Stimulated activated CD8-positive, alpha-beta memory T cell treated with anti-CD3 and anti-CD28 coated beads, Interleukin-15, amount 100 ng/mL, for 4 hours (primary cell): Measurements from ENCODE around the gene GALNT2.

ENCODE experiments used
- DNase-seq, 2 donors: peaks; one replicate each; pipeline ENCODE4 v3.0.0-alpha.2; 2020; ENCODE audit warnings: low read depth in 2 of 2

Gene GALNT2

DNA sequence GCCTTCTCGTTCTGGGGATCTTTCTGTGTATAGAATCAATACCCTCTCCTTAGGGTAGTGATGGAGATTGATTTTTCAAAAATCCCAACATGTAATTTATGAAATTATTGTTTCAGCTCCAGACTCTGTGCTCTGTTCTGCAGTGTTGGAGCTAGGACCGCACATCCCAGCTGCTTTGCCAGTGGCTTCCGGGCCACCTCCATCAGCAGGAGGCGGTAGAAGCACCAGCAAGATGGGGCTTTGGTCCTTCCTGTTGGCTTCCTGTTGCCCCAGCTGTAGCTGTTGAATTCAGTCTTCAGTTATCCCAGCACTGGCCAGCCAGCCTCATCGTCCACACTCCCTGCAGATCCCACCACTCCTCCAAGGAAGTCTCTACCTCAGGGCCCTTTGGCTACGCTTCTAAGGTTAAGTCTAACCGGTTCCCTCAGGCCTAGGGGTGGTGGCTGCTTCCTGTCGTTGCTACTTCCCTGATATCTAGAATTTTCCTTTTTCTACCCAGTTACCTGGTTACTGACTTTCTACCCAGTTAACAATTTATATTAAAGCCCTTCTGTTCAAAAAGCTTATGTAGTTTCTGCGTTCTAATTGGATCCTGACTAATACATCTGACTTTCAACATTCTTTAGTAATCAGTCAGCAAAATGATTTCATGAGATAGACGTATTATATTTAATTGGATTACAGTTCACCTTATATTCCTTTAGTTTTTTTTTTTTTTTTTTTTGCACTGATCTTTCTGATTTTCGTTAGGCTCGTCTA is 24.6 kb downstream of the GALNT2 start:
- DNase-seq = no peak

DNA sequence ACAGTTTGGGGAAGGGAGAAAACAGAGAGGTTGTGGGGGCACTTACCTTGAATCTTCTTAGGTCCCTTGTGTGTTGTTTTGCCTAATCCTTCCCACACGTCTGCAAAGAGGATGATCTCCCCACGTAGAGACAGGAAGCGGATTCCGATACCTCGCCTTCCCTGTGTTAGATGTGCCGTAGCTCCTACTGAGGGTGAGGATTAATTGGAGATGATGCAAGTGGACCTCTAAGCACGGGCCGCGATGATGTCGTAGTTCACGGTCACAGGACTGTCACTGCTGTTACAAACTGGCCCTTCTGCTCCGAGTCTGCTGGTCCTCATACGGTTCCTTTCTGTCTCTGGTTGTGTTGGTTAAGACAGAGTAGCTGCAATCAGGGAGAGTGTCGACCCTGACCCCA is 27.7 kb downstream of the GALNT2 start:
- DNase-seq = no peak

DNA sequence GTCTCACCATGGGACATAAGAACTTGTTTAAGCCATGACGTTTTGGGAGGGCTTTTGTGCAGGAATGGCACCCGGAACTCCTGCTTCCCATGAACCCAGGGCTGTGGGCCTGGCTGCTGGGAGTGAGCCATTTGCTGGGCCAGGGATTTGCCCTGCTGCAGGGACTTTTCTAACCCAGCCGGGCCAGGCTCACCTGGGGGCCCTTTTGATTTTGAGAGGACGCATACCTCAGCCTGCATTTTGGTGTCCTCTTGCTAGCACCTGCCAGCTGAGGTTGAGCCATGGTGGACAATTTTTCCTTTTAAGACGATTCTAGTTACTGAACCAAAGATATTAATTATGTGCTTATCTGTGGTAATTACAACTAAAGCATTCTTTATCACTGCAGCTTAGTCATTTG is 28.9 kb downstream of the GALNT2 start:
- DNase-seq = no peak

DNA sequence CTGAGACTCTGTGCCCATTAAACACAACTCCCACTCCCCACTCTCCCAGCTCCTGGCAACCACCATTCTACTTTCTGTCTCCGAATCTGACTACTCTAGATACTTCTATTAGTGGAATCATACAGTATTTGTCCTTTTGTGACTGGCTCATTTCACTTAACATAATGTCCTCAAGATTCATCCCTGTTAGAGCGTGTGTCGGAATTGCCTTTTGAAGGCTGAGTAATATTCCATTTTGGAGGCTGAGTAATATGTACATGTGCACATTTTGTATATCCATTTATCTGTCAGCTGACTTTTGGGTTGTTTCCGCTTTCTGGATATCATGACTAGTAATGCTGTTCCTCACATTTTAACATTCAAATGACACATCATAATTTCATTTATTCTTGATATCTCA is 30.3 kb downstream of the GALNT2 start:
- DNase-seq = no peak

DNA sequence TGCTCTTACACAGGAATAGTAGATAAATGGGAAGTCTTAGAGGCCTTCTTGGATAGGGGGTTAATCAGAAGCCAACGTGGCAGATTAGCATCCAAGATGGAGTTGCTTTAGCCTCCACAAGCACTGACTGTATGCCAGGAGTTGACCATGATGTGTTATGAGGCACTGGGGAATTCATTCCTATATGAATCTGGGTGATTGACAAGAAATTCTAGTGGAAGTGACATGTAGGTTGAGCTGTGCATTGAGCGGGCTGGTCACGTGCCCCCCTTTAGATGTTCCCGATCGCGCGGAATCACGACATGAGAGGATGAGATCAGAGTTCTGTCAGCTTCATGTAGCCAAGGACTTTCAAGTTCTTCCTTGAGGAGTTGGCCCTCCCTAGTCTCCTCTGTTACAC is 31.7 kb downstream of the GALNT2 start:
- DNase-seq = no peak

DNA sequence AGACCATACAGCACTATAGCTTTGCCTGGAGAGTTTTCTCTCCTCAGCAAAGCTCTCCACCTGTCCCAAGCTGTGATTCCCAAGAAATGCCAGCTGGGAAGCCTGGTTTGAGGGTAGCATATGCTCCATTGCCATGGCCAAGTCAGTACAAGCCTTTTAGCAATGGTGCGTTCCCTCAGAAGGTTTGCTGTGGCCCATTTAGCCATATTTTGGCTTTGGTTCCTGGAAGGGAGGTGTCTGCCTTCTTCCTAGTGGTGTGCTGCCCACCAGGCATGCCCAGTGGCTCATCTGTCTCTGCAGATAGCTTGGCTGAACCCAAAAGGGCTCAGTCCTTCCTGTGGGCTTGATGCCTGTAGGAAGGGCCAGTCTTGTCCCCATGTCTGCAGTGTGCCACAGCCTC is 32.4 kb downstream of the GALNT2 start:
- DNase-seq = no peak

DNA sequence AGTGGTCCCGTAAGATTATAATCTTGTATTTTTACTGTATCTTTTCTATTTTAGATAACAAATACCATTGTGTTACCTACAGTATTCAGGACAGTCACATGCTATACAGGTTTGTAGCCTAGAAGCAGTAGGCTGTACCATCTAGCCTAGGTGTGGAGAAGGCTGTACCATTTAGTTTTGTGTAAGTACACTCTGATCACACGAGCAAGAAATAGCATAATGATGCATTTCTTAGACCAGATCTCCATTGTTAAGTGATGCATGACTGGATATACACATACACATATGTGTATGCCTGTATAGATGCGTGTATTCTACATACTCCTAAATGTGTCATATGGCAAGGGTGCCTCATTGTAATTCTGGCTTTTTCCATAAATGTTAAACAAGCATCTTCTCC is 33.9 kb downstream of the GALNT2 start:
- DNase-seq = no peak

DNA sequence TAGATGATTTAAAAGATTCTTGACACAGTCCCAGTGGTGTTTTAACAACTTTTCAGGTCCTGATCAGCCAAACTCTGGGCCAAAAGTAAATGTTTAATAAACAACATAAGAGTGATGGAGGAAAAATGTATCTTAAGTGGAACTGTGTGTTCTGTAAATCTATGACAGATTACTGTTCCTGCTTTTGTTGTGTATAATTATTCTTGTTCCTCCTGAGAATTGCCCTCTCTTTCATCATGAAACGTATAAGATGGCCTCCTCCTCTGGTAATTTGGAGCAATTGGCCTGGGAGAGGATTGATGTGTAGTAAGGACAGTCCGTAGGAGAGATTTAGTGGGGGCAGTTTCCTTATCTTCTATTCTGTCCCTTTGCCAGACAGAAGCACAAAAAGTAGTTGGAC is 34.5 kb downstream of the GALNT2 start:
- no peak for DNase-seq

DNA sequence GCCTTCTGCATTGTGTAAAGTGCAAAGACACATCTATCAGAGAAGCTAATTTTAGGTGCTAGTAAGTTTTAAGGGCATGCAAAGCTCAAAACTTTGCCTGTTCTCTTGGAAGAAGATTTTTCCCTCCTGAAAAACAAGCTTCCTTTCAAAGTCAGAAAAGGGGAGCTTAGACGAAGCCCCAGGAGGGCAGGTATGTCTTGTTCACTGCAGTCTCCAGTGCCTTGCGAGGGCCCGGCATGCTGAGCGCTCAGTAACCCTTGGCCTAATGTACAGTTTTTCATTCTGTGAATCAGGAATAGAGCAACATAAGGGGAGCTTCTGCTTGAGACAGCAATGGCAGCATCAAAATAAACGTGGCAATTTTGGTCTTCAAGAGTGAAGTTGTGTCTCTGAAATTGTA is 35.0 kb downstream of the GALNT2 start:
- DNase-seq = no peak

DNA sequence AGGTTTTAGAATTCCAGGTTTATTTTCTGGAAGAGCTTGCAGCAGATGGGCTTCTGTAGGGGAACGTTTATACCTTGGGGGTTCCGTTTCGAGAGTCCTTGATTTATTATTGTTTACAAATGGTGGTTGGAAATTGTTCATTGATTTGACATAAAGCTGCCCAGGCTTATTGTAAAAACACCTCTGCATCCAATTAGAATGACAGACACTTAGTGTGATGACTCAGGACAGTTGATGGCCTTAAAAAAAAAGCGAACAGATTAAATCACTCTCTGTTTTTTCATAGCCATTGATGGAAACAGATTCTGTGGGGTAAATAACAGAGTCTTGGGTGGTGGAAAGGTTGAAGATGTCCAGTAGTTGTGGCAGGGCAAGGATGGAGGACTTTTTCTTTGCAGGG is 35.4 kb downstream of the GALNT2 start:
- no peak for DNase-seq

DNA sequence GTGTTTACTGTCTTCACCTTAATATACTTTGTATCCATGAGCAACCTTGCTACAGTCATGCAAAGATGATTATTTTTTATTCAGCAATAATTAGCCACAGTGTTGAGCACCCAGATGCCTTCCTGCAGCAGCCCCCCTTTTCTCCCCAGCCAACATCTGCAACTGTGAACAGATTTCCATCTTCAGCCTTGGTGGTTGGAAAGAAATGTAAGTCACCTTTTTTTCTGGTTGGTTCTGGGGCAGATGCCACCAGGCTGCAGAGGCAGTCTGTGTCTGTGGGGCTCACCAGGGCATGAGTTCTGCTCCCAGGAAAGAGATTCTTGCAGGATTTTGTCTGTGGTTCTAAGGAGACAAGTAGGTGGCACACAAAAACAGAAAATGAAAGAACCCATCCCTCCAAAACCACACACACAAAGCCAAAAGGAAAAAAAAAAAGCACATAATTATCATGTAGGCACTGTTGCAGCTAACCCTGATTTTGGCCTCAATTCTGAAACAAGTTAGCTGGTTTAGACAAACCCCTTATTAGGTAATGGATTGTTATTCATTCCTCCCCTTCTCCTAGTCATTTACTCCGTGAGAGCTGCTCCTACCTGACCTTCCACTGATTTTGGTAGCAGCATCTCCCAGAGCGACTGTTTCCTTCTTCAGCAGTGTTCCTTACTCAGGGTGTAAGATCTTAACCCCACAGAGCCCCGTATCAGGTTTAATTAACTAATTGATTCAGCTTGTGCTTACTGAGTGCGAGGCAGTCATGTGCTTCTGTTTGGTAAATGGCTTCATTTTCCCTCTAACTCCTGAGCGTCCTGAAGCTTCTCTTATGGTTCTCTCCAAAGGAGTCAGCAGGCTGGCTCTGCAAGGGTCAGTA is 36.5 kb downstream of the GALNT2 start:
- DNase-seq = no peak

DNA sequence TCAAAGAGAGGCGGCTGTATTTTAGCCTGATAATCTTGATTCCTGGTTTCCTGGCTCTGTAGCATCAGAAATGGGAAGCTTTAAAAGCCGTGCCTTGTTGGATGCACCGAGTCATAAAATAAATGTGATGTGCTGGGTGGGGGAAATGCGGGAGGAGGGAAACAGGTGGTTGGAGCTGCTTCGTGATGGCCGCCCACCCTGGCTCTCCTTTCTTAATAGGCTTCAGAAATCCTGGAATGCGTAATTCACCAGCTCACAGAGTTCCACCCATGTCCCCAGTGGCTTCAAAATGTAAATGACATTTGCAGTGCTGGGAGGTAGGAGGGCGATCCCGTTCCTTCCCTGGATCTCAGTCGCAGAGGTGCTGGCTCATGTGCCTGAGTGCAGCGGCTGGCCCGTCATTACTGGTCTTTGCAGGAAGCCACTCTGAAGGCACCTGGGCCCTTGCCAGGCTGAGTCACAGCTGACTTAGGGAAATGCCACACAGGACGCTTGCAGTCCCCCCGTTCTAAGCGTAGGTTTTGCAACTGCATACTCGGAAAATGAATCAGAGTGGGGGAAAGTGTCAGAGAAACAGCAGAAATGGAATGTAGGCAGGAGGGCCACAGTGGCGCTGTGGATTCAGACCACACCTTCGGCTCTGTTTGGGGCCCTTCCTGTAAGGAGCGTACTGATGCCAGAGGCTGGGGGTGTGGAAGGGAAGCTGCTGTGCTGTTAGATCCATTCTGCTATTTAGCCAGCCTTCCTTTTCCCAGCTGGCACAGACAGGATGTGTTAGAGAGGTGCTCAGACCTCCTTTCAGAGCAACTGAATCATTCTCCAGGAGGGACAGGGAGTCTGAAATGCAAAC is 37.6 kb downstream of the GALNT2 start:
- peak; percentile 56 to 57 for DNase-seq

DNA sequence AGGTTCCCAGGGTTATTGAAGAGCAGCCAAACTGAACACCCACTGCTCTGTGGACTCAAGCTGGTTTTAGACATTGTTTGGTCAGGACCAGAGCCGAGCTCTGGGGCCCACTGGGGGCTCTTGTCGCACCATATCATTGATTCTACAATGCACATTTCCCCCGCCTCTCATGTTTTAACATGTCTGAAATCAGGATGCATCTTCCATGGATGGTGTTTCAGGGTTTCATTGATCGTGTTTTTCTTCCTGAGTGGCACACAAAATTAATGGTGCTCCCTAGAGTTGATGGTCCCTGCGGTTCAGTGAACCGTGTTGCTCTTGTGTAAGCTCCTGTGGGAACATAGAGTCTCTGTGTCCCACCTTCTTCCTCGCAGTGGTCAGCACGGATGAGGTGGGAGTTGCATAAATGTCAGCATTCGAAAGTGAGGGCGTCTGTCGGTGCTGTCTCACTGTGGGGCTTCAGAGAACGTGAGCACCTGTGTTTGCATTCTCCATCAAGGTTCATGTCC is 38.3 kb downstream of the GALNT2 start:
- no peak for DNase-seq

DNA sequence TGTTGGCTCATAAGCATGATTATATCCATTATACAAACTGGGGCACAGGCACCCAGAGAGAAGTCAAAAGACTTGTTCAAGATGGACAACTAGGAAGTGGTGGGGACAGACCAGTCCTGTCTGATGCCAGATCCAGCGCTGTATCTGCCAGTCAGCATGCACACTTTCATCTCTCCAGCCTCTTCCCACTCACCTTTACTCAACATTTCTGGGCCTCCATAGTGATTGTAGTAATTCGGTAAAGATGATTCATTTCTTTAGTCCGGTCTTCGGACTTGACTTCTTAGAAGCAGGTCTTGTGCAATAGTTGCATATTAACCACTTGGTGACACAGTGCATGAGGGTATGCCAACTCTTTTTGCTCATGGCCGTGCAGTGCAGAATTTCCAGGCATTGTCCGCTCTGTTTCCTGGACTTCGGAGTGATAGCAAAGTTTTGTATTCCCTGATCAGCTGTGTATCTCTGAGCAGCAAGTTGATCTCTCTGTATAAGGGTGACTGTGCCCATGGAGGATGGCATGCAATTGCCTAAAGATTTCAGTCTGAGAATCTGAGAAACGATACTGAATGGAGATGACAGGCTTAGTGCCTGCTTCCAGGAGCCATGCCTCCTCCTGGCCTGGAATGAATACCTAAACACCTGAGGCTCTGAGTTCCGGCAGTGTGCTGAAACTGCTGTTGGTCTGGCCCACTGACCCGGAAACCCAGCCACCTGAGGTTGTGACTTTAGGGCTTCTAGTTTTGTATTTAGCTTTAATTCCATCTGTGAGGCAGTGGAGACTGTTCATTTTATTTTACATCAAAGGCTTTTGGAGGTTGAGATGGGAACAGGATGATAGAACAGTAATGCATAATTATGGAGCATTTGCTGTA is 39.0 kb downstream of the GALNT2 start:
- DNase-seq = no peak

DNA sequence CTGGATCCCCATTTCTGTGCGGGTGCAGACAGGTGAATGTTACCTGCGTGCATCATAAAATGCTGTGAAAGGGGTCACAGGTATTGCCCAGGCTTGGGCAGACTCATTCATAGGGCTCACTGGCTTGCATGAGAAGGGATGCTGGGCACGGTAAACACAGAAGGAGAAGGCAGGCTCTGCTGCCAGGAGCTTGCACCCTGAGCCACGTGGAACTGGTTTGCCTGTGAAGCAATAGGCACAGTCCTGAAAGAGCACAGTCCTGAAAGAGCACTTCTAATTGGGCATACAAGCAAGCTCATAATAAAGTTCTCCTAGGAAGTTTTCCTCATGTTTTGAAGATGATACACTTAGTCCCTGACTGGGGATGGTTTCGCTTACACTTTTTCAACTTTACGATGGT is 40.9 kb downstream of the GALNT2 start:
- DNase-seq = no peak

DNA sequence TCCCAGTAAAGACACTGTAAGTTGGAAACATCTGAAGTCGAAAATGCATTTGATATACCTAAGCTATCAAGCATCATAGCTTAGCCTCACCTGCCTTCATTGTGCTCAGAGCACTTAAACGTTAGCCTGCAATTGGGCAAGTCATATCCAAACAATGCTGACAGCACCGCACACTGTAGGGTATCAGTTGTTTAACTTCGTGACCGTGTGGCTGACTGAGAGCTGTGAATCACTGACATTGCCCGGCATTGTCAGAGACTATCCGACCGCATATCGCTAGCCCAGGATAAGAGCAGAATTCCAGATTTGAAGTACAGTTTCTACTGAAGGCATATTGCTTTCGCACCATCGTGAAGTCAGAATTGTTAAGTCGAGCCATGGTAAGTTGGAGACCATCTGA is 41.5 kb downstream of the GALNT2 start:
- no peak for DNase-seq

DNA sequence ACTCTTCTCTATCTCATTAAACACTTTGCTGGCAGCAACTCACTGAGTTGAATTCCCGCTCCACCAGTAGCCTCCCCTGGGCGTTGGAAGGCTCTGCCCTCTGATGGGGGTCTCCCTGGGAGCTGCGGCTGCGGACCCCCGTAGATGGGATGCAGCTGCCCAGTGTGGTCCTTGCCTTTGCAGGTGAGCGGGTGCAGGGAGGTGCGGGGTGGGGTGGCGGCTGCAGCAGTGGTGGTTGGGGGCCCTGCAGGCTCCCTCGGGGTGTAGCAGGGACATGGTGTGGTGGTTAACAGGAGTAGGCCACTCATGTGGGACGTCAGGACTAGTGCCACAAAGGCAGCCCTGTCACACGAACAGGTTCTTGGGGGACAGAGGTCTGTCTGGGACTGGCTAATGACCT is 42.0 kb downstream of the GALNT2 start:
- no peak for DNase-seq

DNA sequence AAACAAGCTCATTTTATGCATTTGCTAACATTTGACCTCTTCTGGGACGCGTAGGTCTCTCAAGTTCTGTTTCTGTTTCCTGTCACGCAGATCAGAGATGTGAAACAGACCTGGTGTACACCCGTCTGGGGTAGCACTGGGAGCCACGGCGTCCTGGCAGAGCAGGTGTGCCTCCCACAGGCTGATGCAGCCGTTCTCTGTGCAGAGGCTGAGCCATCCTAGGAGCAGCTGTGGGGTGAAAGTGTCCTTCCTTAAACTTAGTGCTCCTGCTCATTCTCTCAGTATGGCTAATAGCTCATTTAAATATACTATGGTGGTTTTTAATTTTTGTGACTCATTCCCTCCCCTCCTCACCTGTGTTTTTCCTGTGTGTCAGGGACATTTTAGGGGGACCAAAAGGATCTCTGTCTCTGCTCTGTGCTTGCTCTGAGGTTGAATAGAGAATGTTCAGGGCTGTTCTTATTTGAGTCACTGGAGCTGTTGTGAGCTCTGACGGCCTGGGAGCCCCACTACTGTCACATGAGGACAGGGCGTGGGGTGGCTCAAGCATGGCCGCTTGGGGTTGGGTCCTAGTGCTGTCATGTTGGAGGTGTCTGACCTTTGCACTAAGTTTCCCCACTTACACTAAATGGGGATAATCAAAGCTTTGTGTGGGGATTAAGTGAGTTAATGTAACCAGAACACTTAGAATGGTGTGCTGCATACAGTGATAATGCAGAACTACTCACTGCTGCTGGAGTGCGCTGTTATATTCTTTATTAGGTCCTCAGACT is 43.0 kb downstream of the GALNT2 start:
- peak; percentile 34 to 38 for DNase-seq

DNA sequence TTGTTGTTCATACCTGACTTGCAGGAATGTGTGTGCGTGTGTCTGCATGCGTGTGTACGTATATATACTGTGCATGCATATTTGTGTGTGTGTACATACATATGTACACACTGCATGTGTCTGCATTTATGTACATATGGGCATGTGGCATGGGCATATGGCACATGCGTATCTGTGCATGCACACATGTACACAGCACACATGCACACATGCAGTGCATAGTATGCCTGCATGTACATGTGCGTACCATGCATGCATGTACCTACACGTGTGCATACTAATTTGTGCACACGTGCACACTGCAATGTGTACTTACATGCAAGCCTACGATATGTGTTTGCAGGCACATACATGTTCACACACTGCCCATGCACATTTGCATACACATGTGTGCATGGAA is 43.9 kb downstream of the GALNT2 start:
- DNase-seq = no peak

DNA sequence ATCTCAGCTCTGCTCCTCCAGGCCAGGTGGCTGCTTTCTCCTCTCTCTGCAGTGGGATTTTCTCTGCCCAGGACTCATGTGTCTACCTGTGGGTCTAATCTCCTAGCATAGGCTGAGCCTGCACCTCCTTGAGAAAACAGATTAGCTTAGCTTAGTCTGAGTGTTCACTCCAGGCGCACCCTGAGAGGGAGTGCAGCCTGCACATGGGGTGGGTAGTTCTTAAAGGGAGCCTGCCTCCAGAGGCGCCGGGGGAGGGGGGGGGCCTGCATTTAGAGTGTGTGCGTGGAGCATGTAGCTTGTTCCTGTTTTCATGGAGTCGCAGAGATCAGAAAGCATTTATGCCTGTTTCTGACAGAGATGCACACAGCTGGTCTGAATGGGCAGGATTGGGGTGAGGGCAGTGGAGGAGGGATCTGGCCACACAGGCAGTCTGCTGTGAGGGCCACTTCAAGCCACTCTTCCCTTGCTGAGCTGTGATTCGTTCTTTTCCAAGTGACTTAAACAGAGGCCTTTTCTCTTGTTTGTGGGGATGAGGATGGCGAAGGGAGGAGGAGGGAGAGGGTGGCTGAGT is 45.2 kb downstream of the GALNT2 start:
- DNase-seq = no peak
